B cell (primary cell): Measurements from ENCODE around the gene ZNF528.

Source experiments
- CTCF ChIP-seq: fragments of 200-600 bp; IDR thresholded peaks from one replicate; pipeline ENCODE4 v1.8.0; 2022; ENCODE audit warnings: antibody characterized with exemption, mild to moderate bottlenecking
- EZH2 ChIP-seq: IDR thresholded peaks from 2 replicates; pipeline ENCODE4 v1.6.1; 2012; ENCODE audit warnings: borderline replicate concordance, low read depth, mild to moderate bottlenecking, moderate library complexity, low read length; ENCODE audit not compliant: insufficient read depth, poor library complexity, severe bottlenecking

DNA sequence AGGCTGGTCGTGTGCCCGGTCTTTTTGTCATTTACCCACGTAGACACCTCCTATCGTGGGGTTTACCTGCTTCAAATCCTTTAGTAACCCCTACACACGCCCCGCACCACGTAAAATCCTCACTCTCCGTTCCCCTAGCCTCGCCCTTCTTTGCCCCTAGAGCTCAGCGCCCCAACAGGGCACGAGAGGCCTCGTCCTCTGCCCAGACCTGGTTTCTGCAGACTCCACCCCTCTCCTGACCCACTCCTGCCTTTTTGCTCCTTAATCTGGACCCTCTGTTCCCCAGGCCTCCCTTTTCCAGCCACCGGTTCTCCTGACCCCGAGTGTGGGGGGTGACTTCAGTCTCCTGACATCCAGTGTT, 412 bp downstream of the ZNF528 start:
- no peak for TF ChIP-seq CTCF
- no peak for TF ChIP-seq EZH2
